Renal cortical epithelial cell (primary cell): ENCODE measurements around the gene PELI1. TPM values are rescaled to one million over a fixed set of nuclear protein-coding genes. Genes with fewer than 3 reads are reported as not detected.

Experiments
- DNase-seq: peaks from one replicate; pipeline ENCODE4 v3.0.0-alpha.2; 2011; ENCODE audit warnings: low read depth
- total RNA-seq: library from RNA; depleted of rRNA; stranded (reverse); fragments of >200 nt; gene quantifications from 2 replicates; pipeline ENCODE4 v1.2.3, GENCODE V29; 2014

Gene PELI1
- 23.4 and 39.5 TPM in 2 replicates for total RNA-seq

DNA sequence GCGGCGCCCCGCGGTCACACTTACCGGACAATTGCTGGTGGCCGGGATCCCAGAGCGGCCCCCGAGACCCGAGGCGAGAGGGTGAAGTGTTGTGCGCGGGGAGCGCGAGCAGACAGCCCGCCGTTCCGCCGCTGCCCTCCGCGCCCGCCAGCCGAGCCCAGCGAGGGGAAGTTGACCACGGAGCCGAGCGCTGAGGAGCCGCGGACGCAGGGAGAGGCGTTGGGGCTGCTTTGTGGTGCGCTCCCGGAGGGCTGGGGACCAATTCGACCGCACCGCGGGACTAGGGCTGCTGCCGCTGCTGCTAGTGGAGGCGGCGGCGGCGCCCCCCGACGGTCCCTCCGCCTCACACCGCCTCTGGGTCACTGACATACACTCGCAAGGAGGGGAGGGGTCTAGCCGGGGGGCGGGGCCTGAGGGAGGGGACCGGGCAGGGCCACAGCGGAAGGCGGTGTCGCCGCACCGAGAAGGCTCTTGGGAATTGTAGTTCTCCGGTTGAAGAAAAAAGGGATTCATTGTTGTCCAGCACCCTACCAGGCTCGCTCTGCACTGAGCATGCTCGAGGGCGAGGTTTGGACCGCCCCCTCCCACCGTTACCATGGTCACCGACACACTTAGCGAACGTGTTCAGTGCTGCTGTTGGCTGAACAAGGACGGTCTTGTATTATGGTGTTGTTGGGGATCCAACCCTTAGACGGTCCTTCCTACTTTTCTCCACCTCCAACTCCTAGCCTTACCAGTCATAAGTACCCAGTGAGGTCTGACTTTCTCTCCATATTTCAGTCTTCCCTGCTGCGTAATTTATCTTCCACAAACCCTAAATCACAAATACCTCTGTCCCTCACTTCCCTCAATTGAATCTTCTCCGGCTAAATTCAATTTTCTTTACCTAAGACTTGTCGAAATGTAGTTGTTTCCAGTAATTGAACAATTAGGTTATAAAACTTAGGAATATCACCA, at the start of gene PELI1:
Gene PELI1, minus strand, starts transcription at position 364 of the 957 bp plus-strand sequence. CDS start 36,110 bp downstream, outside the sequence.
- DNase-seq = peak; percentile 97

- DNase-seq = no peak
These were observed 49.3 kb upstream of the PELI1 start for GRCh38 chr2:64193491-64193890.

DNA sequence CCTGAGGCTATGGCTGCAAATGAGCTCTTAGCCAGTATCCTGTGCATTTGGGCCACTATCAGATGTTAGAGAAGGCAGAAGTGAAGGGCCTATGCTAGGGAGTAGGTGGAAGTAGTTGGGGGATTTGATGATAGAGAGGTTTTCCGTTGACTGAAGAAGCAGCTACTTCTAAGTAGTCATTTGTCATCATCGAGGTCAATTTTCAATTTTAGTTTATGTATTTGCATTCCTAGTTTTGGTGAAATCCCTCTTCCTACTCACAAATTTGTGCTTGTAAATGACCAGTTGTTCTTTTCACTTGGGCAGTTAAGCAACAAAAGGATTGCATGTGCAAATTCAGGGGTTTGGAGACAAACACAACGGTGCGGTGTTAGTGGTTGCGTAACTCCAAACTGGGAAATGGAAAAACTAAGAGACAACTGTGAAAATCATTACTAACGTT, 48.5 kb upstream of the PELI1 start:
- DNase-seq = peak; percentile 67

DNA sequence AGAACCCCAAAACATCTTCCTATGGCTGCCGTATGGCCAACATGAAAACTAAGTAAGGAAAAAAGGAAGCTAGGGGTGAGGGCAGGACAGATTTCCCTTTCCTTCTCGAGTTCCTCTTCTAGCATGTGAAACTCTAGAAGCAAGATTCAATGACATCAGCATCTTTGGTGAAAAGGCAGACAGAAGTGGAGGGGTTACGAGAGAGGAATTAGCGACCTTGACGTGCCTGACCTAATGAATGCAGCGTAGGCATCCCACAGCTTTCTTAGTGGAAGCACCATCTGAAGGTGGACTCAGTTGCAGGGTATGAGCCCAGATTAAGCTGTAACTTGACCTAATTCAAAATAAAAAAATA, 47.9 kb upstream of the PELI1 start:
- no peak for DNase-seq

GRCh38 chr2:64189586-64189985, 45.4 kb upstream of the PELI1 start:
- DNase-seq = no peak

GRCh38 chr2:64189167-64189566, 44.9 kb upstream of the PELI1 start:
- DNase-seq = no peak

GRCh38 chr2:64186699-64187605, 42.7 kb upstream of the PELI1 start:
- peak; percentile 68 for DNase-seq

GRCh38 chr2:64179582-64180321, 35.5 kb upstream of the PELI1 start:
- no peak for DNase-seq

- no peak for DNase-seq
These were observed 33.1 kb upstream of the PELI1 start for GRCh38 chr2:64177315-64177714.

- DNase-seq = no peak
These were observed 31.4 kb upstream of the PELI1 start for GRCh38 chr2:64175419-64176197.

- no peak for DNase-seq
These were observed 29.2 kb upstream of the PELI1 start for GRCh38 chr2:64173156-64174135.

GRCh38 chr2:64168756-64169155, 24.5 kb upstream of the PELI1 start:
- DNase-seq = no peak

DNA sequence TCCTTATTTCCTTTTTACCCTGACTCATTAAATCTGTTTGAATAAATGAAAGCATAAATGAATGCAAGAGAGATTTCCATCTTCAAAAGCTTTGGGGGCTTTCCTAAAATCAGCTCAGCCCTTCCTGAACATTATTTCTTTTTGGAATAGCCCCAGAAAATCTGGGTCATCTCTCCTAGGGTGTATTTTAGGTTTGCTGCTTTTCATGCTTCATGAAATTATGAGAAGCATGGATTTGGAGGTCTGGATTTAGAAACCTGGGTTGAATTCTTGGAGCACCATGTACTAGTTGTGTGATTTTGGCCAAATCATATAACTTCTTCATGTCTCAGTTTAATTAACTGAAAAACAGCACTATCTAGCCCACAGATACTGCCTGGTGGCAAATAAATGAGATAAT, 24.0 kb upstream of the PELI1 start:
- no peak for DNase-seq

DNA sequence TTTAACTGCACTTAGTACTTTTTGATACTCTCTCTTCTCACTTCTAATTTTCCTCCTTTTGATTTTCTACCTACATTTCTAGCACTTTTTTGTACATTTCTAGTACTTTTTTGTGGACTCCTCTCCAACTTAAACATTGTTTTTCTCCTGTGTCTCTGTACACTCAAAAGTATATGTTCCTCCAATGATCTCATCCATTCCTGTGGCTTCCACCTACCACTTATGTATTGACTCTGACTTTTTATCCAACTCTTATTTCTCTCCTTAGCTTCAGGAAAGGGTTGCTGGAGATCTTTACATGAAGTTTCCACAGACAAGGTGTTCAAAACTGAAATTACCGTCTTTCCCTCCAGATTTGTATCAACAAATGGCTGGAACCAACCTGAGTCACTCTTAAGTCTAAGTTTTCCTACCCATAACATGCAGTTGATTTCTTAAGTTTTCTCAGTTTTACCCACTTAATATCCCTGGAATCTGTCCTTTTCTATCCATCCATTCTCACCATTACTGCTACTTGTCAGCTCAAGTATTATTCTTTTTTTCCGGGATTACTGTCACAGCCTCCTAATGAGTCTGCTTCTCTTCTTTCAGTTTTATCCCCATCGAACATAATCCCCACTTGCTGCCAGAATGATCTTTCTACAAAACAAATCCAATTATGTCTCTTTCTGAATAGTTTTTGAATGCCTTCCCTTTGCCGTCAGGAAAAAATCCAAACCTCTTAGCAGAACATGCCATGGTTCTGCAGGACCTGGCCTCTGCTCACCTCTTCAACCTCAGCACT, 22.6 kb upstream of the PELI1 start:
- no peak for DNase-seq

DNA sequence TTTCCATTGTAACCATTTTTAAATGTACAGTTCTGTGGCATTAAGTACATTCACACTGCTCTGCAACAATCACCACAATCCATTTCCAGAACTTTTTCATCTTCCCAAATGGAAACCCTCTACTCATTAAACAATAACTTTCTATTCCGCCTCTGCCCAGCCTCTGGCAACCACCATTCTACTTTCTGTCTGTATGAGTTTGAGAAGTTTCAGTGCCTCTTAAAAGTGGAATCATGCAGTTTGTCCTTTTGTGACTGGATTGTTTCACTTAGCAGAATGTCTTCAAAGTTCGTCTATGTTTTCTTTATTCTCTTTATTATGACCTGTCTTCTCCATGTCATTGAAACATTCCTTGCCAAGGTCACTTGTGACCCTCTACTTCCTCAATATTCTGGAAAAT, 22.0 kb upstream of the PELI1 start:
- DNase-seq = no peak

GRCh38 chr2:64165706-64166105, 21.5 kb upstream of the PELI1 start:
- peak; percentile 42 for DNase-seq

DNA sequence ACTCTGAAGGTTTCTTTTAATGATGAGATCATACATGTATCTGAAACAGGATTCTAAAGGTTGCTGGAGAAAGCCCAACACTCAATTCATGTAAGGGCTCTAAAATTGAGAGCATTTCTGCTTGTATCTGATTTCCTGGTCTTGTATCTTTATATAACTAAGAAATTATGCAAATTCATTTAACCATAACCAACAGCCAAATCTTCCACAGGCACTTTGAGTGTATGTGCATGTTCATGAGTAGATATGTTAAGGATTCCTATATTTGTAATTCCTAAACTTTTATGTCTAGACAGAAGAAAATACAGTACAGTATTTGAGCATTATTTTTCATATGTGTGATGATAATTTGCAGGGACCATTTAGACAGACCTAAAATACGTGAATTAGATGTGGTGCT, 20.4 kb upstream of the PELI1 start:
- no peak for DNase-seq

- DNase-seq = no peak
These were observed 18.3 kb upstream of the PELI1 start for GRCh38 chr2:64162516-64162915.

DNA sequence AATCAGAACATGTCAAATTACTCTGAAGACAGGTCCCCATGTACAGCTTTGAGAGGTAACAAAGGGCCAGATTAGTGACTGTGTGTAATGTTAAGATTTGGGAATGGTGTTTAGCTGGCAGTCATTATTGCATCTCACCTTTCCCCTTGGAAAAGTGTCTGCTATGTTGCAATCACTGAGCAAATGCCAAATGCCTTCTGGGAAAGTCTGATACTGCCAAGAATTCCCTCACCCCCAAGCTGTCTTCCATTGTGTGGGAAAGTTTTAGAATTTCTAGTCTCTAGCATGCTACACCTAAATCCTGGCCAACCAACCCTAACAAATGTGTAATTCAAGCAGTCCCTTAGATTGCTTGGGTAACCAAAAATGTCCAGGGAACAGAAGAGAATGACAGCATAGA, 13.6 kb upstream of the PELI1 start:
- DNase-seq = peak; percentile 96
